ENCODE measurements around the gene TMEM107. TPM values are rescaled to one million over a fixed set of nuclear protein-coding genes. Genes with fewer than 3 reads are reported as not detected.

TMEM107 gene
- total and polyA plus RNA-seq, 2 donors (not counting 1 experiment from before 2014, with no cell fraction given) = 9.8 to 36.0 TPM

DNA sequence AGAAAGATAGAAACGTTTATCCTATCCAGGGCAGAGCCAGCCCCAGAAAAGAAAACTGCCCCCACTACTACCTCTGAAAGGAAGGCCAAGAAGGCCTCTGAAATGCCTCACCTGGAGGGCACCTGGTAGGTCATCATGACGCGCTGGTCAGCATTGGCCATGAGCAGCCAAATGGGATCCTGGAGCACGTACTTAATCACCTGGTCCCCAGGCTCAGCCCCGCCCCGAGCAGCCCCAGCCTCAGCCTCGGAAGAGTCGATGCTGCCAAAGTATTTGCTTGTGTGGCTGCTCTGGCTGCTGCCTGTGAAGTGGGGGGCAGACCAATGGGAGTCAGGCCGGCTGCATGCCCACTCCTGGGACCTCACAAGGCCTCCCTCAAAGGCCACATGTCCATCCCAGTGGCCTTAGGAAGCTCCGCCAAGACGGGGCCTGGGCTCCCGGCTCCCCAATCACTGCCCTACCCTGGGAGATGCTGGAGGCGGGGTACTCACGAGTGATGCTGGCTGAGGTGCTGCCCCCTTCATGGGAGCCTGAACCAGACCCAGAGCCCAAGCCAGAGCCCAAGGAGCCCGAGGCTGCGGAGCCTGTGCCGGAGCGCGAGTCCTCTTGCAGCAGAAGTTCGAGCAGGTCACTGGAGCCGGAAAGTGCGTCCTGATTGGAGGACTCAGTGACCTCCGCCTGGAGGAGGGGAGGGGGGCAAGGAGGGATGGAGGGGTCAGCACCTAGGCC lies 33.9 kb downstream of the TMEM107 start:
- no peak overlapping the region for H3K4me2 ChIP-seq (ENCODE audit: extremely low read depth, insufficient read depth, low read length)
- no peak overlapping the region for H3K27ac ChIP-seq (ENCODE audit: insufficient read depth, low read length)
- TF ChIP-seq, protein P1, sequence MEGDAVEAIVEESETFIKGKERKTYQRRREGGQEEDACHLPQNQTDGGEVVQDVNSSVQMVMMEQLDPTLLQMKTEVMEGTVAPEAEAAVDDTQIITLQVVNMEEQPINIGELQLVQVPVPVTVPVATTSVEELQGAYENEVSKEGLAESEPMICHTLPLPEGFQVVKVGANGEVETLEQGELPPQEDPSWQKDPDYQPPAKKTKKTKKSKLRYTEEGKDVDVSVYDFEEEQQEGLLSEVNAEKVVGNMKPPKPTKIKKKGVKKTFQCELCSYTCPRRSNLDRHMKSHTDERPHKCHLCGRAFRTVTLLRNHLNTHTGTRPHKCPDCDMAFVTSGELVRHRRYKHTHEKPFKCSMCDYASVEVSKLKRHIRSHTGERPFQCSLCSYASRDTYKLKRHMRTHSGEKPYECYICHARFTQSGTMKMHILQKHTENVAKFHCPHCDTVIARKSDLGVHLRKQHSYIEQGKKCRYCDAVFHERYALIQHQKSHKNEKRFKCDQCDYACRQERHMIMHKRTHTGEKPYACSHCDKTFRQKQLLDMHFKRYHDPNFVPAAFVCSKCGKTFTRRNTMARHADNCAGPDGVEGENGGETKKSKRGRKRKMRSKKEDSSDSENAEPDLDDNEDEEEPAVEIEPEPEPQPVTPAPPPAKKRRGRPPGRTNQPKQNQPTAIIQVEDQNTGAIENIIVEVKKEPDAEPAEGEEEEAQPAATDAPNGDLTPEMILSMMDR (conservative IDR thresholded peaks at IDR 0.05 in 1 of 2, IDR thresholded peaks at IDR 0.05 in 1 of 2; ENCODE audit: low read depth in 1 of 2, low read length in 2 of 2) = no peak
- no peak for TF ChIP-seq EZH2 (IDR thresholded peaks at IDR 0.05; ENCODE audit: low read length, missing control alignments)
- H3K4me1 ChIP-seq (ENCODE audit: control insufficient read depth, extremely low read depth, insufficient read depth, low read length) = peaks cover 8% of the 10 kb centered on the region
- no peaks in the 10 kb centered on the region for H3K79me2 ChIP-seq (ENCODE audit: control insufficient read depth, insufficient read depth, low read length)
- no peak overlapping the region for H3K9ac ChIP-seq (ENCODE audit: insufficient read depth, low read length)
- no peak overlapping the region for H2AFZ ChIP-seq (ENCODE audit: low read length)
- H3K36me3 ChIP-seq (ENCODE audit: control insufficient read depth, insufficient read depth, low read length) = peaks cover 29% of the 10 kb centered on the region
- no peaks in the 10 kb centered on the region for H3K9me3 ChIP-seq (ENCODE audit: control insufficient read depth, insufficient read depth, low read depth, low read length)
- no peak overlapping the region for H3K4me3 ChIP-seq (replicated peaks in 1 of 4; ENCODE audit: control extremely low read depth in 1 of 4, insufficient read depth in 1 of 4, low read depth in 3 of 4, low read length in 4 of 4)
- no peak for DNase-seq (ENCODE audit: low read depth in 2 of 2)
- no peaks in the 10 kb centered on the region for H4K20me1 ChIP-seq (ENCODE audit: control insufficient read depth, extremely low read depth, insufficient read depth, low read length)
- no peaks in the 10 kb centered on the region for H3K27me3 ChIP-seq (ENCODE audit: control insufficient read depth, insufficient read depth, low read length)

DNA sequence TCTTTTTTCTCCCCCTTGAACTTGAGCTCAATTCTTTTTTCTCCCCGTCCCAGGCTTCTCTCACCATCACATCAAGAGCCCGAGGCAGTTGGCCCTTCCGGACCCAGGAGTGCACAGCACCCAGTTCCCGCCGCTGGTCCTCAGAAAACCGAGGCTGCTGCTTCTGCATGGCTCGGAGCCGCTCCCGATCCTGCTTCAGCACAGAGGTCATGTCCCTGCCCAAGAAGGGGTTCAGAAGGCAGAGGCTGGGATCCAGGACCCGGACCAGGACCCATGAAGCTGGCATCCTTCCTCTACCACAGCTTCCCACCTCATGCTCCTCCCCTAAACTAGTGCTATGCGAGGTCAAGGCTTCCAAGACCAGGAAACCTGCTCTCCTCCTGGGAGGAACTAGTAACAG lies 34.4 kb downstream of the TMEM107 start:
- H3K4me2 ChIP-seq (ENCODE audit: extremely low read depth, insufficient read depth, low read length) = no peak overlapping the region
- no peak for DNase-seq (ENCODE audit: low read depth in 2 of 2)
- no peaks in the 10 kb centered on the region for H3K79me2 ChIP-seq (ENCODE audit: control insufficient read depth, insufficient read depth, low read length)
- H2AFZ ChIP-seq (ENCODE audit: low read length) = no peak overlapping the region
- peaks cover 8% of the 10 kb centered on the region for H3K4me1 ChIP-seq (ENCODE audit: control insufficient read depth, extremely low read depth, insufficient read depth, low read length)
- peaks cover 25% of the 10 kb centered on the region for H3K36me3 ChIP-seq (ENCODE audit: control insufficient read depth, insufficient read depth, low read length)
- no peak overlapping the region for H3K27ac ChIP-seq (ENCODE audit: insufficient read depth, low read length)
- TF ChIP-seq EZH2 (IDR thresholded peaks at IDR 0.05; ENCODE audit: low read length, missing control alignments) = no peak
- TF ChIP-seq, protein P1 (conservative IDR thresholded peaks at IDR 0.05 in 1 of 2, IDR thresholded peaks at IDR 0.05 in 1 of 2; ENCODE audit: low read depth in 1 of 2, low read length in 2 of 2) = no peak
- no peaks in the 10 kb centered on the region for H3K27me3 ChIP-seq (ENCODE audit: control insufficient read depth, insufficient read depth, low read length)
- no peaks in the 10 kb centered on the region for H3K9me3 ChIP-seq (ENCODE audit: control insufficient read depth, insufficient read depth, low read depth, low read length)
- no peak overlapping the region for H3K9ac ChIP-seq (ENCODE audit: insufficient read depth, low read length)
- no peak overlapping the region for H3K4me3 ChIP-seq (replicated peaks in 1 of 4; ENCODE audit: control extremely low read depth in 1 of 4, insufficient read depth in 1 of 4, low read depth in 3 of 4, low read length in 4 of 4)
- H4K20me1 ChIP-seq (ENCODE audit: control insufficient read depth, extremely low read depth, insufficient read depth, low read length) = no peaks in the 10 kb centered on the region

DNA sequence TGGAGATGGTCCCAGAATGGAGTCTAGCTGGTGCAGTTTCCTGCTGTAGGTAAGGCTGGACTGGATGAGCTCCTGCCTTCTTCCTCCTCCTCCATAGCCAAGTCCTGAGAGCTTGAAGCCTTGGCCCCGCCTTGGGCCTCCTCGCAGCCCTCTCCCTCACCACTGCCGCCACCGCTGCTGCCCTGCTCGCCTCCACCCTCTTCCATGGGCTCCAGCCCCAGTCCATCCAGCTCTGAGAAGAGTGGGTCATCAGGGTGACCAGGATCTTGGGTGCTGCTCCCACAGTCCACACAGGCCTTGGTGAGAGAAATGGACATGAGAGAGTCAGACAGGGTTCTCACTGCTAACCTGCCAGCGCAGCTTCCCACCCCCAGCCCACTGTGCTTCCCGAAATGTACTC lies 35.1 kb downstream of the TMEM107 start:
- H3K4me1 ChIP-seq (ENCODE audit: control insufficient read depth, extremely low read depth, insufficient read depth, low read length) = peaks cover 8% of the 10 kb centered on the region
- no peaks in the 10 kb centered on the region for H3K9me3 ChIP-seq (ENCODE audit: control insufficient read depth, insufficient read depth, low read depth, low read length)
- H3K36me3 ChIP-seq (ENCODE audit: control insufficient read depth, insufficient read depth, low read length) = peaks cover 21% of the 10 kb centered on the region
- H3K9ac ChIP-seq (ENCODE audit: insufficient read depth, low read length) = no peak overlapping the region
- TF ChIP-seq, protein P1 (conservative IDR thresholded peaks at IDR 0.05 in 1 of 2, IDR thresholded peaks at IDR 0.05 in 1 of 2; ENCODE audit: low read depth in 1 of 2, low read length in 2 of 2) = no peak
- TF ChIP-seq EZH2 (IDR thresholded peaks at IDR 0.05; ENCODE audit: low read length, missing control alignments) = no peak
- no peak overlapping the region for H2AFZ ChIP-seq (ENCODE audit: low read length)
- no peaks in the 10 kb centered on the region for H4K20me1 ChIP-seq (ENCODE audit: control insufficient read depth, extremely low read depth, insufficient read depth, low read length)
- no peak overlapping the region for H3K4me3 ChIP-seq (replicated peaks in 1 of 4; ENCODE audit: control extremely low read depth in 1 of 4, insufficient read depth in 1 of 4, low read depth in 3 of 4, low read length in 4 of 4)
- no peak for DNase-seq (ENCODE audit: low read depth in 2 of 2)
- no peaks in the 10 kb centered on the region for H3K79me2 ChIP-seq (ENCODE audit: control insufficient read depth, insufficient read depth, low read length)
- H3K27me3 ChIP-seq (ENCODE audit: control insufficient read depth, insufficient read depth, low read length) = no peaks in the 10 kb centered on the region
- no peak overlapping the region for H3K4me2 ChIP-seq (ENCODE audit: extremely low read depth, insufficient read depth, low read length)
- H3K27ac ChIP-seq (ENCODE audit: insufficient read depth, low read length) = no peak overlapping the region

Measured in fibroblast of lung (primary cell).